NCI-H2171 (cell line): ENCODE data around the gene OR12D1.

ENCODE experiments used
- DNase-seq: peaks from one replicate; lab custom pipeline; 2025; lab: John Stamatoyannopoulos, UW

OR12D1 gene

GRCh38 chr6:29465801-29466200 lies 51.1 kb downstream of the OR12D1 start:
- no peak for DNase-seq

- no peak for DNase-seq
Measured at GRCh38 chr6:29466241-29466640, 51.5 kb downstream of the OR12D1 start.
